Stimulated activated CD4-positive, alpha-beta T cell treated with anti-CD3 and anti-CD28 coated beads, Interleukin-1b, Interleukin-23, amount 100 ng/mL, for 4 hours (primary cell): ENCODE data around the gene GNPTAB.
A peak's percentile ranks its signal among the peaks of the same experiment; 100 is the strongest.
"Not testable (repeated sequence)": the region's sequence is repeated elsewhere in the genome, so short reads cannot be mapped to it uniquely, and the experiment has no call there.

Experiments
- DNase-seq, 2 donors: peaks; one replicate each; pipeline ENCODE4 v3.0.0-alpha.2; 2020; ENCODE audit warnings: low read depth in 2 of 2

Gene GNPTAB

DNA sequence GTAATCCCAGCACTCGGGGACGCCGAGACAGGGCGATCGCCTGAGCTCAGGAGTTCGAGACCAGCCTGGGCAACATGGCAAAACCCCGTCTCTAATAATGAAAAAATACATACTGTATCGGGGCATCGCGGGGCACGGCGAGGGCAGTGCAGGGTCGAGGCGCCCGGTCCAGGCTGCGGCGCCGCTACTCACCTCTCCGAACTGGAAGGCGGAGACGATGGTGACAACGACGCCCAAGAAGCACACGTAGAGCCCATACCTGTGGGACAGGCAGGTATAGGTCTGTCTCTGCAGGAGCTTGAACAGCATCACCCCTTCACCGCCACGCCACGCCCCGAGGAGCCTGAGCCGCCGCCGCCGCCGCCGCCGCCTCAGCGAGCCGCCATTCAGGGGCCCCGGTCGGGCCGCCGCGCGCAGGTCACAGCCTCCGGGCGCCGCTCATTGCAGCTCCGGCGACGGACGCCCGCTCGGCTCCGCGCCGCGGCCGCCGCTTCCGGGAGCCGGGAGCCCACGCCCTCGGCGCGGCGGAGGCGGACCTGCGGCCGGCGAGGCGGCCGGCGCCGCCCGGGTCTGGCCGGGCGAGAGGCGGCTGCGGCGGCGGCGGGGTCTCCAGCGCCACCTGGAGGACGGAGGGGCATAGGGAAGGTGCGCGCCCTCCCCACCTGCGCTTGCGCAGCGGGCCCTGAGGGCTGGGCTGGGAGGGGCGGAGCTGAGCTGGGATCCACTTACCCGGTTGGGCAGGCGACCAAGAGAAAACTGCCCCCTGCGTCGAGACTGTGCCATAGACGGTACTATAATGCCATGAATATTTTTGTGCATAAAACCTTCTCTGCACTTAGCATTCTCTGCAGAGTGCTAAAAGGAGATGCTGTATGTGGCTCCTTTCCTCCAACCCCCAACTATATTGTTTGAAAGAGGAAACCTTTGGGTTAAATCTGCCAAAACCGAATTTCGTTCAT, at the start of gene GNPTAB:
GNPTAB (minus strand) TSS at position 593 of the 959 bp plus-strand sequence; CDS start at position 309, 284 bp downstream.
- peak; percentile 94 for DNase-seq

DNA sequence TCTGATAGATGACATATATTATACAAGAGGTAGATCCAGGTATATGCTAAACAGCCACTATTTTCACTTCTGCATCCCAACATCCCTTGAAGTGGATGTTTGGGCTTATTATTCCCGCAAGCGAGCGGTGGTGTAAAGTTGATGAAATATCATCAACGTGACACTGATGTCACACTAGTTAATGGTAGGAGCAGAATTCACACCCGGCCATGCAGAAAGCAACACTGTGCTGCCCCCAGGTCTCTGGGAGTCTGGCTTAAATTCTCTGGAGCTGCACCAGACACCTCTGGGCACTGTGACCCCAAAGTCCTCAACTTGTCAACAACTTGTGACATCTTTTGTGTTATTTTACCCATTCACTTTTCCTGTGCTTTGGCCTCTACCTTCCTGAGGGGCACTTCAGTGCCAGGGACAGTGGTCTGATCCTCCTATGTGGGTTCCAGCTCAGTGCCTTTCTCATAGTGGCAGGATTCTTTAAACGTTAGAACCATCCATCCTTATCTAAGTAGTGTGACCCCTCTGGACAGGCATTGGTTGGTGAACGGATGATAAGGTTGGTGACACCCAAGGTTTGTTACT, 47.6 kb upstream of the GNPTAB start:
- DNase-seq, result no peak

DNA sequence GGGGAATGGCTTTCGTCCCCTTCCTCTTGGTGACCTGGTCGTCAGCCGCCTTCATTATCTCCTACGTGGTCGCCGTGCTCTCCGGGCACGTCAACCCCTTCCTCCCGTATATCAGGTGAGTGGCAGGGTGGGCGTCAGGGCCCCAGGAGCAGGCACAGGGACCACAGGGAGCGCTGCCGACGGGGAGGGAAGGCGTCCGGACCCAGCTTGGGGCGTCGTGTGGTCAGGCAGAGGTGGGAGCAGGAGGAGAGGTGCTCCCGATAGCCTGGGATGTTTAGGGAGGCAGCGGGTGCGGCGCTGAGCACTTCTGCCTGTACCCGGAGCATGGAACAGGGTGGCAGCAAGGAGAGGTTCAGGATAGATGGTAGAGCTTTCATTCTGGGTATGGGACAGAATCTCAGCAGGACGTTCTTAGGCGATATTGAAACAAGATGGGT, 47.1 kb upstream of the GNPTAB start:
- DNase-seq, result no peak

DNA sequence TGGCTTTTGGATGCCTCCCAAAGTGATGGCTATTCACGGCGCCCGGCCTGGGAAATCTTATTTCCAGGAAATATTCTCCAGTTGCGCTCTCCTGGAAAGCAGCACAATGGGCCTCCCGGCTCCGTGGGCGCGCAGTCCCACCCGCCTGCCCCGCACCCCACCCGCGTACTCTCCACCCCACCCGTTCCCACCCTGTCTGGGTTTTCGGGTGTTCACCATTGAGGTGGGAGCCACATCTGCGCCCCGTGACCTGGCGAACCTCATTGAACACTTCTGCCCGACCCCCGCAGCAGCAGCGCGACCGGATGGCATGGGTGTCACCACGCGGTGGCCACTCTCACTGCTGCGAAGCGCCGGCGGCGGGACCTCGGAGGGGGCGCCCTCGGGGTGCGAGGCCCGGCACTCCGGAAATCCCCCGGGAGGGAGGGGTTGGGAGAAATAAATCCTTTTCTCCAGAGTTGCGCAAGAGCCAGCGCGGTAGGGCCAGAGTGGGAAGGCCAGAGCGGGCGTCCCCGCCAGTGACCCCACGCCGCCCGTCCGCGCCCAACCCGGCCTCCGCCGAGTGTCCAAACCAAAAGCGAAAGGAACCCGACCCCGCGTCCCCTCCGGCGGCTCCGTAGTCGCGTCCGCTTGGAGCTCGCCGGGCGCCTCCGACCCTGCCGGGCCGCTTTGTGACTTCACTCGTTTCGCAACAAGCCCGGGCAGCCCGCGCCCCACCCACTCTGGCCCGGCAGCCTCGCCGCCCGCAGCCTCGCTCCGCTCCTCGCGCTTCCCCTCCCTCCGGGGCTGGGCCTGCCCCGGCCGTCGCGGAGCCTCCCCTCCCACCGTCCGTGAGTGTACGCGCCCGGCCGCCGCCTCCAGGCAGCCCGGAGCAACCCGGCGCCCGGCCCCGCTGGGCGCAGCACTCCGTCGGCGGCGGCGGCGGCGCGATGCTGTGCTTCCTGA, 46.4 kb upstream of the GNPTAB start, which contains the start of gene DRAM1:
DRAM1 (plus strand) TSS at position 720 of the 945 bp plus-strand sequence; CDS start at position 930, 210 bp downstream.
- peak; percentile 50 to 65 for DNase-seq

DNA sequence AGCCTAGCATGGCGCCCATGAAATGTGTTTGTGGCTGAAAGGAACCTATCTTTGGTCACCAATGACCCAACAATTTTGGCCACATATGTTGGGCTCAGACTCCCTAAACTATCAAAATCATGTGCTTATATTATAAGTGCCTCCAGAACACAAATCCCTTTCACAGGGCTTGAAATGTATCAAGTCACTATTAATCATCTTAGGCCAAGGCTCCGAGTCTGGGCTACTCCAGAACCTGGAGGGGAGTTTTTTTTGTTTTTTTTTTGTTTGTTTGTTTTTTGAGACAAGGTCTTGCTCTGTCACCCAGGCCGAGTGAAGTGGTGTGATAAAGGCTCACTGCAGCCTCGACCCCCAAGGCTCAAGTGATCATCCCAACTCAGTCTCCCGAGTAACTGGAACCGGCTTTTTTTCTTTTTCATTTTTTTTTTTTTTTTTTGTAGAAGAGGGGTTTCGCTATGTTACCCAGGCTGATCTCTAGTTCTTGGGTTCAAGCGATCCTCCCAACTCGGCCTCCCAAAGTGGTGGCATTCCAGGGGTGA, 45.6 kb upstream of the GNPTAB start:
- no peak for DNase-seq

DNA sequence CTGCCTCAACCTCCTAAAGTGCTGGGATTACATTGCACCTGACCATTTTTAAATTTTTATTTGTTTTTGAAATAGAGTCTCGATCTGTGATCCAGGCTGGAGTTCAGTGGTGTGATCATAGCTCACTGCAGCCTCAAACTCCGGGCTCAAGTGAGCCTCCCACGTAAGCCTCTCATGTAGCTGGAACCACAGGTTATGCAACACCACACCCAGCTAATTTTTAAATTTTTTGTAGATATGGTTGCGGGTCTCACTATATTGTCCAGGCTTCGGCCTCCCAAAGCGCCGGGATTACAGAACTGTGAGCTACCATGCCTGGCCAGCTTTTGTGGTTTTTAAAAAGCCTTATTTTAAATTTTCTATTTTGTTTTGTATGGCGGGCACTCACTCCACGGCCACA, 44.4 kb upstream of the GNPTAB start:
- DNase-seq, result no peak

DNA sequence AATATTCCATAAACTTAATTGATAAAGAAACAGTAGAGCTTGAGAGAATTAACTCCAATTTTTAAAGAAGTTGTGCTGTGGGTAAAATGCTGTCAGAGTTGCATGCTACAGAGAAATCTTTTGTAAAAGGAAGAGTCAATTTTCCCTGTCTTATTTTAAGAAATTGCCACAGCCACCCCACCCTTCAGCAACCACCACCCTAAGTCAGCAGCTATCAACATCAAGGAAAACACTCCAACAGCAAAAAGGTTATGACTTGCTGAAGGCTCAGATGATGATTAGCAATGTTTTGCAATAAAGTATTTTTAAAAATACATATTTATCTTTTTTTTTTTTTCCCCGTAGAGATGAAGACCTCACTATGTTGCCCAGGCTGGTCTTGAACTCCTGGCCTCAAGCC, 40.2 kb upstream of the GNPTAB start:
- DNase-seq, result no peak

DNA sequence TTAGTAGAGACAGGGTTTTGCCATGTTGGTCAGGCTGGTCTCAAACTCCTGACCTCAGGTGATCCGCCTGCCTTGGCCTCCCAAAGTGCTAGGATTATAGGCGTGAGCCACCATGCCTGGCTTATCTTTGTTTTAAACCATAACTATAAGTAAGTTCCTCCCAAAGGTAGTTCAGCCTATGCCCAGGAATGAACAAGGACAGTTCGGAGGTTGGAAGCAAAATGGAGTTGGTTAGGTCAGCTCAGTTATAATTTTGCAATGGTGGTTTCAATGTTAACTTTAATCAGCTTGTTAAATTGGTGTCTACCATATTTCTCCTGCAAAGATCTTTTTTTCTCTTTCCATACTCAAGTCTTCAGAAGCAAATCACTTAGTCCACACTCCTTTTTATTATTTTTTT, 36.9 kb upstream of the GNPTAB start:
- not testable (repeated sequence) for DNase-seq

DNA sequence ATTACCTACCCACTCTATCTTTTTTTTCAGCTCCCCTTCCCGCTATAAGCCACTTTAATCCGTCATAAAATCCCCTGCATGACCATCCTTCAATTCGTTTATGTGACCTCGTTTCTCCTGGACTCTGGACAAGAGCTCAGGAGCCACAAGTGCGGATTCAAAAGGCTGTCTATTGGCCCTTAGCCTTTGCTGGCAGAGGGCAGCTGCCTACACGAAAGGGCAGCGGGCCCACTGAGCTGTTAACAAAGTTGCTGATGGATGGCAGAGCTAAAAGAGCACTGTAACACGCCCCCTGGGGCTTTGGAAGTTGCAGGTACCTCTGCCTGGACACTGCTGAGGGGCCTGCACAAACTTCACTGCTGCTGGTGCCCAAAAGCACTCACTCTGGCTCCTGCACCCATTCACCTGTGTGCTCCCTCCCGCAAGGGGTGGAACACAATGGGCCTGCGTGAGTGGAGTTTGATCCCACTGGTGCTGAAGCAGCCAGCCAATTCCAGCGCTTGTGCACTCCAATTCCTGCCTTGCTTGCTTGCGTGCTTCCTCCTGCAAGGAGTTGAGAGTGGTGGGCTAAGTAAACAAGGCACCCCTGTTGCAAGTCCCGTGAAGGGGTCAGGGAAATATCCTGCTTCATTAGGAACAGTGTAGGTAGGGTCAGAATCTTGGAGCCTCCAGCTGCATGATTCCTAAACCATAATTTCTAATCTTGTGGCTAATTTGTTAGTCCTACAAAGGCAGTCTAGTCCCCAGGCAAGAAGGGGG, 36.0 kb upstream of the GNPTAB start:
- DNase-seq, result no peak

DNA sequence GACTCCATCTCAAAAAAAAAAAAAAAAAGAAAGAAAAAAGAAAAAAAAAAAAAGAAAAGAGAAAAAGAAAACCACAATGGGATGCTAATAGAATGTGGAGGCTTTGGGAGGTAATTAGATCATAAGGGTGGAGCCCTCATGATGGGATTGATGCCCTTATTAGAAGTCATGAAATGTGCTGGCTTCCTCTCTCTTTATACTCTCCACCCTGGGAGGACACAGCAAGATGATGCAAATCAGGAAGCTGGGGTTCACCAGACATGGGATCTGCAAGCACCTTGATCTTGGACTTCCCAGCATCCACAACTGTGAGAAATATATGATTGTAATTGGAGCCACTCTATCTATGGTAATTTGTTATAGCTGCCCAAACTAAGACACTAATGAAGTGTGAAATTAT, 33.2 kb upstream of the GNPTAB start:
- no peak for DNase-seq

DNA sequence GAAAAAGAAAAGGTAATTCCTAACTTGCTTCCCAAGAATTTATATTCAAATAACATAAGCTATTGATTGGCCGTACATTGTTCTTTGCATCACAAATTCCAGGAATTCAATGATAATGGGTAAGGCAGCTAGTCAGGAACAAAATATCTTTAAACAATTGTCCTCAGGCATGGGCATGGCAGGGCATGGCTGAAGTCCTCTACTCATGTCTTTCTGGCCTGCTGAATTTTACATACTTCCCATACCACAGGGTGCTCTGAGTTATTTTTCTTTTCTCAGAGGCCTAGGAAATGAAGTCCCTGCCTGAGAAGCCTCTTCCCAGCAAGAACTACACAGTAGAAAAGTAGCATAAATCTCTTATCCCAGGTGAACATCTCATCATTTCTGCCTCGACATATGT, 31.5 kb upstream of the GNPTAB start:
- DNase-seq, result no peak

DNA sequence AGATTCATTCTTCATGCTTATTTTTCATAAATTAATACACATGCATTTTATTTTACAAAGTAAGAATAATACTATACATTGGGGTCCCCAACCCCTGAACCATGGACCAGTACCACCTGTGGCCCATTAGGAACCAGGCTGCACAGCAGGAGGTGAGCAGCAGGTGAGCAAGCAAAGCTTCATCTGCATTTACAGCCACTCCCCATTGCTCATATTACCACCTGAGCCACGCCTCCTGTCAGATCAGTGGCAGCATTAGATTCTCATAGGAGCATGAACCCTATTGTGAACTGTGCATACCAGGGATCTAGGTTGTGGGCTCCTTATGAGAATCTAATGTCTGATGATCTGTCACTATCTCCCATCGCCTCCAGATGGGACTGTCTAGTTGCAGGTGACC, 30.9 kb upstream of the GNPTAB start:
- not testable (repeated sequence) for DNase-seq

DNA sequence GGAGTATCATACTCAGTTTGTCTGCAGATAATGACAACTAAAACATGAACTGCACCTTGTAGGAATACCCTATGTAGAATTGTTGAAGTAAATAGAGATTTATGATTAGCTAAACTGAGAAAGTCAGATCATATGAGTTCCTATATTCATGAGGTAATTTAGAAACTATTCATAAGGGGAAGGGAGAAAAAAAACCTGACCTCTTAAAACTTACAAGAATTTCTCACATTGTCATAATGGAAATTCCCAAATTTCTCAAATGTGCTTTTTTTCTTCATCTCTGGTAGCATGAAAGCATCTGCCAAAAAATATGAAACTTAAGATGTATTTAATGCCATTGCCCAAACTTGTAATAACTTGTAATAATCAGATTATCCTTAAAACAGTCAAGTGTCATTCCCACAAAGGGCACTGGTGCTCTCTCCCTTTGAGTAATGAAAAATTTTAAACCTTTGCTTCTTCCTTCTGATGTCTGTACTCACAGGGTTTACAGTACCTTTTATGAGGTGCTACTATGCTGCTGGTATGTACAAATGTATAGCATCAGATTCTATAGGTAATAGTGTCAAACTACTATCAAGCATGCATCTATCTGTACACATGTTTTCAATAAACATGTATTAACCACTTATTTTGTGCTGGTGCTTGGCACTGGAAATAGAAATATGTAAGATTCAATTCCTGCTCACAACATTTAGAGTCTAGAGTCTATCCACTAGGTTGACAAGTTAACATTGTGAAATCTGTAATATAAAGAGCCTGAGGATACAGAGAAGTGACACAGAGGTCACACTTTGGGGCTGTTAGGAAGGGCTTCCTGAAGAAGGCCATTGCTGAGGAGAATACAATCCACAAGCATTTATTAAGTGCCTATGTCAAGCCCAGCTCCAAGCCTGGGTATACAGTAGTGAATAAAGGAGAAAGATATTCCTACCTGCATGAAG, 29.2 kb upstream of the GNPTAB start:
- DNase-seq, result no peak

DNA sequence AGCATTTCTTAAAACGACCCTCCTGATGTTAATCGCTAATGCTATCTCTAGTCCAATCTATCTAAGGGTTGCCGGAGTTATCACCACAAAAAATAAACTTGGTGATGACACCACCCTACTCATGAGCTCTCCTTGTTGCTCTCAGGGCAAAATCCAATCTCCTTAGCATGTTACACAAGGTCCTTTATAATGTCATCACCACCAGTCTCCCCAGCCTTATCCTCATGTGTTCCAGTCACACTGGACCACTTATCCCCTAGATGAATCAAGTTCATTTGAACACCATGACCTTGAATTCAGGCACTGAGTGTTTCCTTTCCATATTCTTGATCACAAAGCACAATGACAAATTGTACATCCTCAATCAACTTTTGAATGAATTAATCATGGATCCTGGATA, 27.6 kb upstream of the GNPTAB start:
- no peak for DNase-seq

DNA sequence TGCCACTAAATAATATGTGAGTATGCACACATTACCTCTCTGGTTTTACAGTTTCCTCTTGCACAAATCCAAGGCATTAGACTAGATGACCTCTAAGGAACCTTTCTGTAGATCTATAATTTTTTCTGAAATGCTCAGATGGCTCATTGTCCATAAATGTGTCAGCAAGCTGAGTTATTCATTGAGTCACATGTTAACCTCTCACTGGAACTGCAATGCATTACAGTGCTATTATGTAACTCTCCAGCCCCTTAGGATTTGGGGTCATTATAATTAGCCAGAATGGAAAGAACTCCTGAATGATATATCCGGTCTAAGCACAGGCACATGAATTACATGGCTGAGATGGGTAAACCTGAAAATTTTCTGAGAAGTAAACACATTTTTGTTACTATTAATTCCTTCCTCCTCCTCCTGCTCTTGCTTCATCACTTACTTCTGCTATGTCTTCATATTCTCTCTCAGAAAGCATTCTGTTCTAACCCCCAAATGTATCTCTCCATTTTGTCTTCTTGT, 26.3 kb upstream of the GNPTAB start:
- no peak for DNase-seq

DNA sequence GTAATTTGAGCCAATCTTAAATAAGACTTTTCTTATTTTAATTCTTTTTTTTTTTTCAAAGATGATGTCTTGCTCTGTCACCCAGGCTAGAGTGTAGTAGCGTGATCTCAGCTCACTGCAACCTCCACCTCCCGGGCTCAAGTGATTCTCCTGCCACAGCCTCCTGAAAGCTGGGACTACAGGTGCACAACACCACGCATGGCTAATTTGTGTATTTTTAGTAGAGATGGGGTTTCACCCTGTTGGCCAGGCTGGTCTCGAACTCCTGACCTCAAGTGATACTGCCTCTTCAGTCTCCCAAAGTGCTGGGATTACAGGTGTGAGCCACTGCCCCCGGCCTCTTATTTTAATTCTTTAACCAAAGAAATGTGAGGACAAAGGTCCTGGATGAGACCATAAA, 25.9 kb upstream of the GNPTAB start:
- not testable (repeated sequence) for DNase-seq

DNA sequence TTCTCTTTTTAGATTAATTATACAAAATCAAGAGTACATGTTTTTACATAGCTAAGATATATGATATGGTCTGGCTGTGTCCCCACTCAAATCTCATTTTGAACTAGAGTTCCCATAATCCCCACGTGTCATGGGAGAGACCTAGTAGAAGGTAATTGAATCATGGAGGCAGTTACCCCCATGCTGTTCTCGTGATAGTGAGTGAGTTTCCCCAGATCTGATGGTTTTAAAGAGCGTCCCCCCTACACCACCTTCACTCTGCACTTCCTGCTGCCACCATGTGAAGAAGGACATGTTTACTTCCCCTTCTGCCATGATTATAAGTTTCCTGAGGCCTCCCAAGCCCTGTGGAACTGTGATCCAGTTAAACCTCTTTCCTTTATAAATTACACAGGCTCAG, 25.2 kb upstream of the GNPTAB start:
- no peak for DNase-seq

DNA sequence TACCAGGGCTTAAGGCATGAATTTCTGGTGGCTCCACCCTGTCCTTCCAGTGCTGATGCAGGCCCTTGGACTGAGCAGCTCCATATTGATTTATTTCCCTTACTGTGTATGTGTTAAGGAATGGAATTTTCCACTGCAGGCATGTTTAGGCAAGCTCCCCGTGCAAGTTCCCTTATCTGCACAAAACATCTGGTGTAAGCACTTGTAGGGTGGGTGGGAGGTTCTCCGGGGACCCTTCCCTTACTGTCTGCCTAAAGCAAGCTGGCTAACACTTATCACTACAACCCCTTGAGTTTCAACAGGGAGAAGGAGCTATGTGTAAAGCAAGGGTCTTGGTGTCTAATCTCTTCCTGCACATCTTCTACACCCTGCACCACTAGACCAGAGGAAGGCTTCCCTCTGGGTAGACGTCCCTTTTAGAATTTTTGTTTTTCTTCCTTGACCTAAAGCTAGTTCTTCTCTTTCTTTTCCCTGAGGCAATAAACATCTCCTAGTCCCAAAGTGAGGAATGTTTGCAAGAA, 24.7 kb upstream of the GNPTAB start:
- DNase-seq, result no peak

DNA sequence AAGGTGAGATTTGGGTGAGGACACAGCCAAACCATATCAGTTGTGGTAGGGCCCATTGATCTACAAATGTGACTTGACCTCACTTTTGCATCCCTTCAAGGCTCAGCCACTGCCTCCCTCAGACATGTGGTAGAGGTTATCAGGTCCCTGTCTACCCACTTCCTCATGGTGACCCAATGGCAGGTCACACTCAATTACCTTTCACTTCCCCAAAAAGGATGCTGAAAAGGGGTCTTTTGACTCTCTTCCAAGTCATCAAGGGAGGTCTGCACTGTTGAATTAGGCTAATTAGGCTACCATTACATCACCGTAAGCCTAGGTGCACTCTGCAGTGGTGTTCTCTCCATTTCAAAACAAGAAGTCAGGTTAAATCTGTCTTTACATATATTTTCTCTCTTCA, 24.0 kb upstream of the GNPTAB start:
- no peak for DNase-seq
